Stimulated activated CD8-positive, alpha-beta memory T cell treated with anti-CD3 and anti-CD28 coated beads, Interleukin-12 subunit alpha, Interleukin-12 subunit beta, amount 100 ng/mL, for 24 hours (primary cell): ENCODE data around the gene ETS2.
"Not testable (repeated sequence)": the region's sequence is repeated elsewhere in the genome, so short reads cannot be mapped to it uniquely, and the experiment has no call there.

Source experiments
- DNase-seq: peaks from one replicate; pipeline ENCODE4 v3.0.0-alpha.2; 2020; ENCODE audit errors: extremely low read depth

ETS2 gene

DNA sequence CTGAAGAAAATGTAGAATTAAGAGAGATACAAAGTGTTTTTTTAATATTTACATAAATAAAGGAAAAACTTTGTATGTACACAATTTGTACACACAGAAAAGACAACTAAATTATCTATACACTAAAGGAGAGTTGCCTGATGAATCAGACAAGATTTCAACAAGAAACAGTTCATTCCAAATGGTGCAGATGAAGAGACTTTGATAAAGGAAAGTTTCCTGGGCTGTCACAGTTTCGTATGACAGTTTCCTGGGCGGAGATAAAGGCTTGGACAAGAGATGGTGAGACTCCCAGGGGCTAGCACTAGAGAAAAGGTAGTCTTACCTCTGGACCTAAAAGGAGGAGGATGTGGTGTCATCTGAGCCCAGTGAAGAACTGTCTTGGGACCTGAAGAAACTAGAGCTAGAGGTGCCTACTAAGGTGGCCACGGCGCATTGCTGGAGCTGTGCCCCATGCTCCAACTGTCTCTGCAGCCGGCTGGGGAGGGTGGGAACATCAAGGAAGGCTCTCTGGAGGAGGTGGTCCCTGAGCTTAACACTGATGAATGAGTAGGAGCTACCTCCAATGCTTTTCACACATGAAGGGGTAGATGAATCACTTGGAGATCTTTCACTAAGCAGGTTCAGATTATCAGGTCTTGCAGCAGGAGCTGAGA is 32.2 kb downstream of the ETS2 start:
- DNase-seq, result no peak

DNA sequence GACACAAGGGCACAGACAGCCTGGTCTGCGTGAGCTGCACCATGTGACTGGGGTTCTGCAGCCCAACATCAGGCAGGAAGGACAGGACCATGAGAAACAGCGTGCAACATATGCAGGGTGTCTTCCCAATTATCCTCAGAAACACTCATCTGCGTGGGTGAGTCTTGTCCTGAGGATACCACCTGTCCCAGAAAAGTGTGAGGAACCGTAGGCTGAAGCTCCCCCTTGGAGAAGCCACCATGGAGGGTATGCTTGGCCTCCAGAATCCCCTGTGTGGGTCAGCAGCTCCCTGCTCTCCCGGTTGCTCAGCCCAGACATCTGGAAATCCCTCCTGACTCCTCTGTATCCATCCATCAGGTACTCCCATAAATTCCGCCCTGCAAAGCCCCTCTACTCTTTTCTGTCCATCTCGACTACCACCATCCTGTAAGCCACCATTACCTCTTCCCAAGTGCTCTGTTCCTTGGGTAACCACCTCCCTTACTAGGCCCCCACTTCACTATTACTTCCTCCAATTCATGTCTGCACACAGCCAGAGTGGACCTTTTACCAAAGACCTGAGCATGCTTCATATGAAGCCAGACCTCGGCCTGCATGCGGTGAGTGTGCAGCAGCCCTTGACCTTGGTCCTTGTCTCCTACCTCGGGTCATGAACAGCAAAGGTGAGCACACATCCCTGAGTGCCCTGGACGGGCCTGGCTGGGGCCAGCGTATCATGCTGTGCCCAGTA is 33.0 kb downstream of the ETS2 start:
- no peak for DNase-seq

- DNase-seq, result no peak
Observed at GRCh38 chr21:38839328-38840286, 33.9 kb downstream of the ETS2 start.

- no peak for DNase-seq
Observed at GRCh38 chr21:38840456-38841300, 34.9 kb downstream of the ETS2 start.

- DNase-seq, result no peak
Observed at GRCh38 chr21:38841472-38841871, 35.7 kb downstream of the ETS2 start.

- no peak for DNase-seq
Observed at GRCh38 chr21:38842079-38842478, 36.4 kb downstream of the ETS2 start.

DNA sequence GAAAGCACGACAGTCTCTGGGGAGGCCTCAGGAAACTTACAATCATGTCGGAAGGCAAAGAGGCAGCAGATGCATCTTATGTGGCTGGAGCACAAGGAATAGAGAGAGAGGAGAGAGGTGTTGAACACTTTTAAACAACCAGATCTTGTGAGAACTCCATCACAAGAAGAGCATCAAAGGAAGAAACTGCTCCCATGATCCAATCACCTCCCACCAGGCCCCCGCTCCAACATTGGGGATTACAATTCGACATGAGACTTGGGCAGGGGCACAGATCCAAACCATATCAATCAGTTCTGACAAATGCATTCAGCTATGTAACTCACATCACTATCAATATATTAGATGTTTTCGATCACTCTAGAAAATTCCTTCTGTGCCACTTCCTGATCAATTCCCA is 37.6 kb downstream of the ETS2 start:
- DNase-seq, result no peak

- DNase-seq, result no peak
Observed at GRCh38 chr21:38843806-38844503, 38.2 kb downstream of the ETS2 start.

DNA sequence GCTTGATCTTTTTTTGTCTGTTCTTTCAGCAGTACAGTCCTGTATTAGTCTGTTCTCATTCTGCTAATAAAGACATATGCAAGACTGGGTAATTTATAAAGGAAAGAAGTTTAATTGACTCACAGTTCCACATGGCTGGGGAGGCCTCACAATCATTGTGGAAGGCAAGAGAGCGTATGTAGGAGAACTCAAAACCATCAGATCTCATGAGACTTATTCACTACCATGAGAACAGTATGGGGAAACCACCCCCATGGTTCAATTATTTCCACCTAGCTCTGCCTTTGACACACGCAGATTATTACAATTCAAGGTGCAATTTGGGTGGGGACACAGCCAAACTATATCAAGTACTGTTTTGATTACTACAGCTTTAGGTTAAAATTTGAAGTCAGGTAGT is 39.6 kb downstream of the ETS2 start:
- not testable (repeated sequence) for DNase-seq

- no peak for DNase-seq
Observed at GRCh38 chr21:38847556-38847955, 41.8 kb downstream of the ETS2 start.

DNA sequence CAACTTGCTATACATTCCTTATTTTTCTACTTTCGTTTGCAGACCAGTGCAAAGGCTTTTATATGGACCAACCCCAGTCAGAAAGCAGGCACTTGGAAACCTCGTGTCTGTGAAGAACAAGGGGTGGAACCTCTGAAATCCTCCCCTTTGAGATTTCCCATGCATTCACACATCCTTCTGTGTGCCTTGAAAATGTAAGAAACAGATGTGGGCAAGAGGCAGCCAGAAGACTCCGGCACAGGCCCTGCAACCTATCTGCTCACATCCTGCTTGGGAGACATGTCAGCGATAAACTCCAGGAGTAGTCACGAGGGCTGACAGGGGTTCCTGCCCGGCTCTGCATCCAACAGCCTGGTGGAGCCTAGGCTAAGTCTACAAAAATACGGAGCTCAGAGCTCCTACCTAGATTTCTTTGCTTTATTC is 42.5 kb downstream of the ETS2 start:
- no peak for DNase-seq

DNA sequence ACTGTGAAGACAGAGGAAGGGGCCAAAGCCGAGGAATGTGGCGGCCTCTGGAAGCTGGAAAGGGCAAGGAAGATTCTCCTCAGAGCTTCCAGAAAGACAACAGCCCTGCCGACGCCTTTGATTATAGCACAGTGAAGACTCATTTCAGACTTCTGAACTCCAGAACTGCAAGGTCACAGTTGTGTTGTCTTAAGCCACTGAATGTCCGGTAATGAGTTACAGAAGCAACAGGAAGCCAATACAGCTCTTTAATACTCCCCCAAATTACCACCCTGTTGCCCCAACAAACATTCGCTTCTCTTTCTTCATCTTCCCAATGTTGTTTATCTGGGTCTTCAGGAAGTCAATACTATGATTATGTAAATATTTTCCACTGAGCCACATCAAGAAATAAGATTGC is 44.0 kb downstream of the ETS2 start:
- DNase-seq, result no peak

- no peak for DNase-seq
Observed at GRCh38 chr21:38850277-38850951, 44.7 kb downstream of the ETS2 start.

DNA sequence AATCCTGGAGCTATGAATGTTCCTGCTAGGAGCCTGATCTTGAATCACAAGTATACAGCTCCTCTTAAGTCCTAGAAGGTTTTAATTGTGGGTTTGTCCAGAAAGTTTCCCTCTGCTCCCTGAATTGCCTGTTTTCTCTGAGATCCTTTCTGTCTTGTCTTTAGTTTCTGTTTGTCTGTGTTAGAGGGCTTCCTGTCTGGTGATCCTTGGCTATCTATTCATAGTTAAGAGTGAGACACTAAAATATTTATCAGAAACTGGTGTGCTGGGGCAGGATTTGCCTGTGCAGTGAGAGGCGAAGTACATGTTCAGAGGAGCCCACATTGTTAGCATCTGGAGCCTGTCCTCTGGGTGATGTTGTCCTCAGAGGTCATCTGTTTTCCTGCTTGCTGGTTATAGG is 45.4 kb downstream of the ETS2 start:
- DNase-seq, result no peak

GRCh38 chr21:38852278-38852677 is 46.5 kb downstream of the ETS2 start:
- no peak for DNase-seq

DNA sequence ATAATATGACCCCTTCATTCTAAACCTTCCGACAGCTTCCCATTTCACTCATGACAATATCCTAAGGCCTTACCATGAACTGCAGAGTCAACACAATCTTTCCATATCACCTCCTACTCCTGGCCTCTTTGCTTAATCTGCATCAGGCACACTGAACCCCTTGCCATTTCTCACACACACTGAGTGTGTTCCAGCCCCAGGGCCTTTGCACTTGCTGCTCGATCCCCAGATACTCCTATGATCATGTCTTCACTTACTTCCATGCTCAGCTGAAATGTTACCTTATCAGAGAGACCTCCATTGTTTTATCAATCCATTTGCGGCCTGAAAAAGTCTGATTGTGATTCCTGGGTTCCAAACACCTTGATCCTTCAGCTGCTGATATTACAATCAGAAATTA is 47.0 kb downstream of the ETS2 start:
- no peak for DNase-seq

DNA sequence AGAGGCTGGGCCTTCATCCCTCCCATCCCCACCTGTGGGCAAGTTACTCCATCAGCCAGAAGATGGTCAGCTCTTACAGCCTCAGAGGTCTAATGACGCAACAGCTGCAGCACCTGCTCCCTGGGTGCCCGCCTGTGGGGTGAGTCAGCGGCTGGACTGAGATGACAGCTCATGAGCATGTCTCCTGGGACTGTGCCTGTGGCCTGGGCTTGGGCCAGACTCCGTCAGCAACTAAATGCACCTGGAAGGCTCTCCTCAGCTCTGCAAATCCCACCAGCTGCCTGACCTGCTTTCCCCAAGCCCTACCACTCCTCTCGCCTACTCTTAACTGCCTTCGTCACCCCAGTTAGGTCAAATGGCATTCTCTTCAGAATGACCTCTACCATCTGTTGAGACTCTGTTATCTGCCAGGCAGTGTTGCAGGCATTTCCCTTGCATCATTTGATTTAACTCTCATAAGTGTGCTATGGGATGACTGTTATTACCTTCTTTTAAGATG is 47.7 kb downstream of the ETS2 start:
- no peak for DNase-seq

DNA sequence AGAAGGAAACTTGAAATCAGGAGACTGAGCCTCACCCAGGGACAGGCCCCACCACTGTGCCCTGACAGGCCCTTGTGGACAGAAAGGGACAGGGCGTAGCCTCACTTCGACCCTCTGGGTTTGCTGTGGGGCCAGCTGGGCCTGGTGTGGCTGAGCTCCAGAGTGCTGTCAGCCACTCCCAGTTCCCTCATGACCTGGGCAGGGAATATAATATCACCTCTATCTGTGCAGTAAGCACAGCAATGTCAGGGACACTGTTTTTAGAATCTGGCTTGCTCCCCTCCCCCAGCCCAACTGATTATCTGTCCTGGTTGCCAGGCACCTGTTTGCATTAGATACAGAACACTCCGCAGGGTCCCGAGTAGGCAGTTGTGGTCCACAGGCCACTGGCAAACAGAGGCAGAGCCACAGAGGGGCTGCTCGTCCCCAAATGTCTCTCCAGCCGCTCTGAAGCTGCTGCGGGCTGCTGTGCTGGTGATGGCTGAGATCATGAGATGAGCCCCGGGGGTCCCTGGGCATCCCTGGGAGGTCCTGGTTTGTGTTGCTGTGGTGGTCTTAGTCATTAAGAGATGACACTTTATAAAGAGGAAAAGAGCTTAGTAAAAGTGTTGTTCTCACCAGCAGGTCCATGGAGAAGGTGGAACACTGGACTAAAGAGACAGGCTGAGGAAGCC is 51.6 kb downstream of the ETS2 start:
- no peak for DNase-seq

- DNase-seq, result no peak
Observed at GRCh38 chr21:38858026-38858811, 52.5 kb downstream of the ETS2 start.
